ENCODE data around the gene MICU1. TPM values are rescaled to one million over a fixed set of nuclear protein-coding genes. Genes with fewer than 3 reads are reported as not detected.
"Not testable (repeated sequence)": the region's sequence is repeated elsewhere in the genome, so short reads cannot be mapped to it uniquely, and the experiment has no call there.

The MICU1 gene
- polyA plus RNA-seq, 3 donors: 13.7 to 30.9 (median 27.8) TPM

DNA sequence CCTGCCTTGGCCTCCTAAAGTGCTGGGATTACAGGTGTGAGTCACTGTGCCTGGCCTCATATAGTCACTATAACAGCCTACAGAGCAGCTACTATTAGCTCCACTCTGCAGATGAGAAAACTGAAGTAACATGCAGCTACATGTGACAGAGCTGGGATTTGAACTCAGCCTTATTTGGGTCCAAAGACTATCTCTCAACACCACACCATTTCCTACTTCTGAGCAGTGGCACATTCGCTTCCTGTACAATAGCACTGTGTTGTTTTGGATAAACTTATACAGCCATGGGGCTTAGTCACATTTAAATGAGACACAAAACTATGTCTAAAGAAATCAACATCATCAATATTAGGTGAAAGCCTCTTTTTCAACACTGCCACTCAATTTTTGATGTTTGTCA lies 201.3 kb downstream of the MICU1 start:
- WGBS, 3 donors: 97 to 100% (median 98%) methylated on average over 1 of the region's 1 CpG
- no peak overlapping the region for H3K27ac ChIP-seq (ENCODE audit: low read depth, low read length)

DNA sequence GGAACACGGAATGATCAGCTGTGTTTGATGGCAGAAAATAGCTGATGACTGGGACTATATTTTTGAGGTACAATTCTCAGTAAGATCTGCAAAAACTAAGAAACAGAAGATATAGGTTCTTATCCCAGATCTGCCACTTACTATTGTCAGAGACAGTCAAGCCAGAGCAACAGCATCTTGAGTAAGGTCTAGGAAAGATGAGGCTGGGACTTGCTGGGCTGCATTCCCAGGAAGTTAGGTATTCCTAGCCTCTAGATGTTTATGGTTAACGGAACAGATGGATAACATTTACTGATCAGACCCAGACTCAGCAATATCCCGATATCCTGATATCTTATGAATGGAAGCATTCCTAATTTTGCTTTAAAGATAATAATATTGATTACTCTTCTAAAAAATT lies 202.5 kb downstream of the MICU1 start:
- no peak overlapping the region for H3K27ac ChIP-seq (ENCODE audit: low read depth, low read length)
- 91 to 99% (median 98%) methylated on average over 3 of the region's 3 CpGs for WGBS, 3 donors

GRCh38 chr10:72421885-72422540 lies 203.9 kb downstream of the MICU1 start:
- H3K27ac ChIP-seq (ENCODE audit: low read depth, low read length): no peak overlapping the region
- WGBS, 3 donors: 96 to 100% (median 96%) methylated on average over 1 of the region's 1 CpG

DNA sequence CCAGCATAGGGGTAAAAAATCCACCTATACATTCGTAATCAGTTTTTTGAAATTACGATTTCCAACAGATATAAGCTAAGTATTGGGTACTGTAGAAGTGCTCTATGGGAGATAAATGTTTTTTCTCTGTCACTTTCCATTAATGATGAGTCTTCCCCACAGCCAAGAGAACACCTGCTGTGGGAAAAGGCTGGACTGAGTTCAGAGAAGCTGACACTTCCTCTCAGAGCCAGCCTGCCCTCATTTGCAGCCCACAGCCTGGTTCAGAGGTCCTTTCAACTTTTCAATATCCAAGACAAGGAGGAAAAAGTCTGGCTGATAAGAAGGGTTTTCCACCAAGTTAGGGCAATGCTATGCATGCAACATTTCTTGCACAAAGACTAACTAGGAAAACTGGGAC lies 206.6 kb downstream of the MICU1 start:
- WGBS, 3 donors: 95 to 98% (median 96%) methylated on average over 2 of the region's 2 CpGs

GRCh38 chr10:72418679-72419078 lies 207.2 kb downstream of the MICU1 start:
- WGBS, 3 donors: 52 to 73% (median 72%) methylated on average over 3 of the region's 3 CpGs
- H3K27ac ChIP-seq (ENCODE audit: low read depth, low read length): no peak overlapping the region

More for the DNA sequence above, 206.6 kb downstream of the MICU1 start:
- no peak overlapping the region for H3K27ac ChIP-seq (ENCODE audit: low read depth, low read length)

- WGBS, 3 donors: 28 to 52% (median 36%) methylated on average over 1 of the region's 1 CpG
- no peak overlapping the region for H3K27ac ChIP-seq (ENCODE audit: low read depth, low read length)
Observed at GRCh38 chr10:72417971-72418370, 207.9 kb downstream of the MICU1 start.

GRCh38 chr10:72416661-72417060 lies 209.2 kb downstream of the MICU1 start:
- H3K27ac ChIP-seq (ENCODE audit: low read depth, low read length): no peak overlapping the region
- WGBS, 3 donors: 83 to 94% (median 89%) methylated on average over 4 of the region's 4 CpGs

- no peak overlapping the region for H3K27ac ChIP-seq (ENCODE audit: low read depth, low read length)
- WGBS, 3 donors: 89 to 97% (median 93%) methylated on average over 3 of the region's 3 CpGs
Observed at GRCh38 chr10:72414642-72415041, 211.2 kb downstream of the MICU1 start.

- WGBS, 3 donors: 93 to 96% (median 96%) methylated on average over 1 of the region's 1 CpG
- no peak overlapping the region for H3K27ac ChIP-seq (ENCODE audit: low read depth, low read length)
Observed at GRCh38 chr10:72409167-72409566, 216.7 kb downstream of the MICU1 start.

- H3K27ac ChIP-seq (ENCODE audit: low read depth, low read length): no peak overlapping the region
- WGBS, 3 donors: 92 to 94% (median 93%) methylated on average over 7 of the region's 7 CpGs
Observed at GRCh38 chr10:72407927-72408600, 217.8 kb downstream of the MICU1 start.

DNA sequence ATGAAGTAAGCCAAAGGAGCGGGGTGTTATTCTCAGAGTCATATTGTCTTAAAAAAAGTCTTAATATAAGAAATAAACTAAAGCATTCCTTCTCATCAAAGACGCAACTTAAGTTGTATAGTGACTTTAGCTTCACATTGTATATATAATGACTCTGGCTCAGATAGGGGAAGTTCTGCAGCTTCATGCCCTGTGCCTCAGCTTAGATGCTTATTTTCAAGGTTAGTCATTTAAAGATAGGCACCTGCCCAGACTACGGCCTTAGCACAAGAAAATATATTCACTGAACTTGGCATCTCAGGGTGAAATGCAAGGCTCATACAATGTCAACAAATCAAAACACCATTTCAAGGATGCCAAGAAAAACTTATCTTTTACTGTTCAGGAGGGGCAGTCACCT lies 218.4 kb downstream of the MICU1 start:
- 73 to 97% (median 94%) methylated on average over 3 of the region's 3 CpGs for WGBS, 3 donors
- no peak overlapping the region for H3K27ac ChIP-seq (ENCODE audit: low read depth, low read length)

- WGBS, 3 donors: 80 to 98% (median 97%) methylated on average over 3 of the region's 3 CpGs
- H3K27ac ChIP-seq (ENCODE audit: low read depth, low read length): not testable (repeated sequence)
Observed at GRCh38 chr10:72395581-72395980, 230.3 kb downstream of the MICU1 start.

GRCh38 chr10:72392571-72392970 lies 233.3 kb downstream of the MICU1 start:
- 87 to 91% (median 88%) methylated on average over 1 of the region's 1 CpG for WGBS, 3 donors
- no peak overlapping the region for H3K27ac ChIP-seq (ENCODE audit: low read depth, low read length)

DNA sequence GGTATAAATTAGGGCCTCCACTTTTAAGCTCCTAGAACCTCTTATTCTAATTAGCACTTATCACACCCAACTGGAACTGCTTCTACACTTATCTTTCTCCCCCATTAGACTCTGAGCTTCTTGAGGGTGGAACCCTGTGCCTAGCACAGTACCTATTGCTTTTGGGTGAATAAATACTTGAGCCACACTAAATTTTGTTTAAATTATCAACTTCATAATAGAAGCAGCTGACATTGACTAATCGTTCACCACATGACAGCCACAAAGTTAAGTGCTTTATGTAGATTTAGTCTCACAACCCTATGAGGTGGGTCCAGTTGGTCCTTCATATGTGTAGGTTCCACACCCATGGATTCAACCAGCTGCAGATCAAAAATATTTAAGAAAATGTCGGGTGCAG lies 235.1 kb downstream of the MICU1 start:
- H3K27ac ChIP-seq (ENCODE audit: low read depth, low read length): no peak overlapping the region
- 87 to 98% (median 95%) methylated on average over 2 of the region's 2 CpGs for WGBS, 3 donors

DNA sequence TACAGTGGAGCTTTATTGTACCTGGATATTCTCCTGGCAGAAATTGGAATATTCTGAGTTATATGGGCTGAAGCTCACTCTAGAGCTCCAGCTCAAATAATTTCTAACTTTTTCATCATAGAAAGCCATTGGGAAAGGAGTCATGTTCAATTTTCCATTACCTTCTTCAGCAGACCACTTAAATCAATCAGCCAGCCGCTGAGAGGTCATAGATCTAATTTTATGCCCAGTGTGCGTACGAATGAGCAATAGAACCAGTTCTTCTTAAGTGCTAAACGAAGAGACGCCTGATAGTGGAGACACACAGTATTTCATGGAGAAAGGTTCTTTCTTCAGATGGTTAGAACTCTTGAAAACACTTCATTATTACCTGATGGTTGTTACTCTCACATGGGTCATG lies 236.2 kb downstream of the MICU1 start:
- H3K27ac ChIP-seq (ENCODE audit: low read depth, low read length): no peak overlapping the region
- WGBS, 3 donors: 86 to 97% (median 95%) methylated on average over 5 of the region's 5 CpGs

GRCh38 chr10:72389014-72389413 lies 236.9 kb downstream of the MICU1 start:
- WGBS, 3 donors: 90 to 98% (median 93%) methylated on average over 1 of the region's 1 CpG
- H3K27ac ChIP-seq (ENCODE audit: low read depth, low read length): no peak overlapping the region

GRCh38 chr10:72388062-72388461 lies 237.8 kb downstream of the MICU1 start:
- no peak overlapping the region for H3K27ac ChIP-seq (ENCODE audit: low read depth, low read length)
- WGBS, 3 donors: 96 to 98% (median 97%) methylated on average over 5 of the region's 5 CpGs

- 52 to 67% (median 56%) methylated on average over 3 of the region's 3 CpGs for WGBS, 3 donors
- H3K27ac ChIP-seq (ENCODE audit: low read depth, low read length): no peak overlapping the region
Observed at GRCh38 chr10:72386916-72387586, 238.8 kb downstream of the MICU1 start.

DNA sequence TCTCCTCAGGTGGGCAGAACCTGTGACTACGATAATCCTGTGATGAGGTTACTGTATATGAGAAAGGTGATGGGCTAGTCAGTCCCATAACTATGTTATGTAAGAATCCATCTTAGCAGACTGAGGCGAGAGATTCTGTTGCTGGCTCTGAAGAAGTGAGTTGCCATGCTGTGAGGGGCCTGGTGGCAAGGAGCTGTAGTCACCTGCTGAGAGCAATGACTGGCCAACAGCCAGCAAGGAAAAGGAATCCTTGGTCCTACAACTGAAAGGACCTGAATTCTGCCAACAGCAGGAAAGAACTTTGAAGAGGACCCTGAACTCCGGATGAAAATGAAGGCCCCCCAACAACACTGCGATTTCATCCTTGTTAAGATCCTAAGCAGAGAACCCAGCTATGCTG lies 240.2 kb downstream of the MICU1 start:
- H3K27ac ChIP-seq (ENCODE audit: low read depth, low read length): no peak overlapping the region
- 92 to 93% (median 93%) methylated on average over 4 of the region's 4 CpGs for WGBS, 3 donors

DNA sequence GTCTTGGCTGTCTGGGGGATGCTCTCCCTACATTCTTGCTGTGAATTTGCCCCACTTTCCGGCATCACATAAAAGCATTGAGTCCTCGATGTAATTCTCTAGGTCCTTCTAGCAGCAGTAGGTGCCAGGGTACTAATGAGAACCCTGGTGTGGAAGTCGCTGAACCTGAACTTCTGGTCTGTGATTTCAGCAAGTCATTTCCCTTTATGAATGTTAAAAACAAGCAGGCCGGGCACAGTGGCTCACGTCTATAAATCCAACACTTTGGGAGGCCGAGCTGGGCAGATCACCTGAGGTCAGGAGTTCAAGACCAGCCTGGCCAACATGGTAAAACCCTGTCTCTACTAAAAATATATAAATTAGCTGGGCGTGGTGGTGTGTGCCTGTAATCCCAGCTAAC lies 240.9 kb downstream of the MICU1 start:
- 61 to 75% (median 63%) methylated on average over 7 of the region's 7 CpGs for WGBS, 3 donors
- H3K27ac ChIP-seq (ENCODE audit: low read depth, low read length): not testable (repeated sequence)
